ENCODE data around the gene ERBB4. TPM values are rescaled to one million over a fixed set of nuclear protein-coding genes. Genes with fewer than 3 reads are reported as not detected.

ERBB4 gene
- polyA plus RNA-seq, 1 of the 3 experiments (the other 2 are of a cell fraction): 0.05 TPM

GRCh38 chr2:212392043-212392442 is 146.6 kb downstream of the ERBB4 start:
- Histone ChIP-seq H3K4me2 (no peak overlapping the region), H3K36me3 (replicated peaks in 1 of 2; ENCODE audit: control insufficient read depth in 1 of 2, insufficient read depth in 2 of 2, low read length in 1 of 2) (no peaks in the 10 kb centered on the region), H3K9me2 (no peaks in the 10 kb centered on the region), H3K4me1 (ENCODE audit: control insufficient read depth in 1 of 2, insufficient read depth in 2 of 2, low read depth in 1 of 2, low read length in 1 of 2) (no peaks in the 10 kb centered on the region; a peak in 2 of 4 replicates), H3F3A (replicated peaks; ENCODE audit: insufficient read depth) (peaks cover 4% of the 10 kb centered on the region), H3K79me2 (ENCODE audit: insufficient read depth) (no peaks in the 10 kb centered on the region), H3K9me3 (no peaks in the 10 kb centered on the region), H2AFZ (ENCODE audit: low read depth) (no peak overlapping the region), H3K4me3 (ENCODE audit: low read depth in 2 of 2, low read length in 1 of 2) (no peak overlapping the region), H3K9ac (no peak overlapping the region), H4K20me1 (ENCODE audit: insufficient read depth) (no peaks in the 10 kb centered on the region), H3K27me3 (ENCODE audit: insufficient read depth) (no peaks in the 10 kb centered on the region), H3K27ac (ENCODE audit: low read depth in 2 of 2, low read length in 1 of 2) (peak overlapping the region in 1 of 2 experiments; percentile 37; a peak in 2 of 4 replicates)
- ChIA-PET CTCF (no interaction called here), POLR2A (no interaction called here)
- WGBS (ENCODE audit: low lambda C conversion rate): 28% methylated on average over 2 of the region's 2 CpGs
- DNase-seq: no peak
- TF ChIP-seq TEAD4 (IDR thresholded peaks at IDR 0.05; ENCODE audit: borderline replicate concordance, insufficient read depth) (peak; percentile 11; the same call in 1 of the 2 replicates), USF2 (IDR thresholded peaks at IDR 0.05; ENCODE audit: borderline replicate concordance, low read depth, low read length) (no peak), EZH2phosphoT487 (IDR thresholded peaks at IDR 0.05; ENCODE audit: borderline replicate concordance, low read depth) (no peak), FOSL2 (IDR thresholded peaks at IDR 0.05; ENCODE audit: borderline replicate concordance, low read depth) (peak; percentile 68), JUND (IDR thresholded peaks at IDR 0.05) (peak; percentile 43; the same call in 1 of the 2 replicates), YY1 (IDR thresholded peaks at IDR 0.05; ENCODE audit: low read depth) (no peak), FOXM1 (IDR thresholded peaks at IDR 0.05; ENCODE audit: low read depth) (no peak), CHD2 (IDR thresholded peaks at IDR 0.05; ENCODE audit: low read length, partially characterized antibody) (no peak), NRF1 (IDR thresholded peaks at IDR 0.05; ENCODE audit: low read depth, low read length) (no peak), MEF2A (IDR thresholded peaks at IDR 0.05; ENCODE audit: borderline replicate concordance, low read depth) (no peak), TCF12 (IDR thresholded peaks at IDR 0.05) (peak; percentile 68)
- TF ChIP-seq, protein P1, sequence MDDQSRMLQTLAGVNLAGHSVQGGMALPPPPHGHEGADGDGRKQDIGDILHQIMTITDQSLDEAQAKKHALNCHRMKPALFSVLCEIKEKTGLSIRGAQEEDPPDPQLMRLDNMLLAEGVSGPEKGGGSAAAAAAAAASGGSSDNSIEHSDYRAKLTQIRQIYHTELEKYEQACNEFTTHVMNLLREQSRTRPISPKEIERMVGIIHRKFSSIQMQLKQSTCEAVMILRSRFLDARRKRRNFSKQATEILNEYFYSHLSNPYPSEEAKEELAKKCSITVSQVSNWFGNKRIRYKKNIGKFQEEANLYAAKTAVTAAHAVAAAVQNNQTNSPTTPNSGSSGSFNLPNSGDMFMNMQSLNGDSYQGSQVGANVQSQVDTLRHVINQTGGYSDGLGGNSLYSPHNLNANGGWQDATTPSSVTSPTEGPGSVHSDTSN (IDR thresholded peaks at IDR 0.05): peak; percentile 52; the same call in 1 of the 2 replicates

DNA sequence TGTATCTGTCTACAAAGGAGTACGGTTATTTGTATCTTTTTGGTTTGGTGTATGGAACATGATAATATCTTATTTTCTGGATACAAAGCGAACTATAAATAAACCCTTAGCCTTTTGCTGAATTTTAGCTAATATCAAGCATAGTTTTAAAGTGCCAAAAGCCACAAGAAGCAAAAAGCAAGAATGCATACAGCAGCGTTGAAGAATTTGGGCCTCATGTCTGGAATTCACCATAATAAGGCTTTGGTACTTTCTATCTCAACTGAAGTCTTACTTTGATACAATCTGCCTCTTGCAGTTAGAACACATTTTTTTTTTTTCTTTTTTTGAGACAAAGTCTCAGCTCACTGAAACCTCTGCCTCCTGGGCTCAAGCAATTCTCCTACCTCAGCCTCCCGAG is 151.5 kb downstream of the ERBB4 start:
- Histone ChIP-seq H3F3A (replicated peaks; ENCODE audit: insufficient read depth) (peaks cover 4% of the 10 kb centered on the region), H3K4me2 (no peak overlapping the region), H3K4me1 (ENCODE audit: control insufficient read depth in 1 of 2, insufficient read depth in 2 of 2, low read depth in 1 of 2, low read length in 1 of 2) (no peaks in the 10 kb centered on the region; a peak in 2 of 4 replicates), H3K27ac (ENCODE audit: low read depth in 2 of 2, low read length in 1 of 2) (no peak overlapping the region), H3K9ac (no peak overlapping the region), H3K9me2 (no peaks in the 10 kb centered on the region), H2AFZ (ENCODE audit: low read depth) (no peak overlapping the region), H3K36me3 (replicated peaks in 1 of 2; ENCODE audit: control insufficient read depth in 1 of 2, insufficient read depth in 2 of 2, low read length in 1 of 2) (no peaks in the 10 kb centered on the region), H3K4me3 (ENCODE audit: low read depth in 2 of 2, low read length in 1 of 2) (no peak overlapping the region), H3K9me3 (no peaks in the 10 kb centered on the region), H3K79me2 (ENCODE audit: insufficient read depth) (no peaks in the 10 kb centered on the region), H3K27me3 (ENCODE audit: insufficient read depth) (no peaks in the 10 kb centered on the region), H4K20me1 (ENCODE audit: insufficient read depth) (no peaks in the 10 kb centered on the region)
- DNase-seq: no peak
- POLR2A ChIA-PET: no interaction called here
- WGBS (ENCODE audit: low lambda C conversion rate): 86% methylated on average over 4 of the region's 4 CpGs
- CTCF ChIA-PET: interaction anchor here (1.1 kb wide), 1 partner anchor 19 kb away, joined by 4 read pairs; no protein-coding TSS in a partner anchor
- no peak for TF ChIP-seq FOXM1 (IDR thresholded peaks at IDR 0.05; ENCODE audit: low read depth)
- no peak for TF ChIP-seq RAD21 (IDR thresholded peaks at IDR 0.05; ENCODE audit: low read length)
- no peak for TF ChIP-seq NRF1 (IDR thresholded peaks at IDR 0.05; ENCODE audit: low read depth, low read length)
- no peak for TF ChIP-seq CHD2 (IDR thresholded peaks at IDR 0.05; ENCODE audit: low read length, partially characterized antibody)

Data from SK-N-SH (cell line).